Mucosa of descending colon (tissue), 3 donors: Measurements from ENCODE around the gene PDZRN3. TPM values are rescaled to one million over a fixed set of nuclear protein-coding genes. Genes with fewer than 3 reads are reported as not detected.

Experiments used
- ATAC-seq: fragments of 200-7000 bp; cut with Tn5 transposase; one replicate; pipeline ENCODE4 v1.9.1; 2020; ENCODE audit warnings: mild to moderate bottlenecking, moderate library complexity
- DNase-seq, 3 donors: peaks; one replicate each; pipeline ENCODE4 v3.0.0-alpha.2; 2020
- H3K36me3 ChIP-seq: fragments of 200-600 bp; one replicate; pipeline ENCODE4 v1.8.0; 2021; ENCODE audit warnings: low read depth, mild to moderate bottlenecking
- H3K4me1 ChIP-seq: fragments of 200-600 bp; one replicate; pipeline ENCODE4 v1.8.0; 2021; ENCODE audit warnings: low read depth, mild to moderate bottlenecking
- H3K4me3 ChIP-seq: fragments of 200-600 bp; one replicate; pipeline ENCODE4 v1.8.0; 2021; ENCODE audit warnings: mild to moderate bottlenecking
- H3K9me3 ChIP-seq: fragments of 200-600 bp; one replicate; pipeline ENCODE4 v1.8.0; 2021; ENCODE audit warnings: mild to moderate bottlenecking
- CTCF ChIP-seq: fragments of 200-600 bp; IDR thresholded peaks from one replicate; pipeline ENCODE4 v1.8.0; 2022; ENCODE audit warnings: antibody characterized with exemption, mild to moderate bottlenecking
- intact Hi-C, 2 donors: fragments of 100-400 bp; cut with DNase I in 1 of 2; cut with micrococcal nuclease in 1 of 2; formaldehyde crosslinking; loops; one replicate each; pipeline versions ENCODE4 v1.11.0 to v1.11.1; 2022; cut with DNase I, micrococcal nuclease
- total RNA-seq, 3 donors: library from RNA; stranded (reverse); fragmentation: NEBNext Ultra II Directional in 2 of 3; extraction: Animal tissue kit (Norgen Biotek cat#: 25700) in 2 of 3; gene quantifications; one replicate each; pipeline versions ENCODE4 v1.2.1 to v1.2.4, GENCODE V29; 2021 to 2023
- donor health status: DM: no; HTN: no; CAD: no; lungs with moderate emphysema.
- donor health status: DM: no; HTN: no; CAD: no.
- donor health status: DM: no; HTN: yes; CAD: no.

PDZRN3 gene
- total RNA-seq, 3 donors from 2014 or later = 17.9 to 147 (median 18.5) TPM

- ATAC-seq = no peak
- Histone ChIP-seq H3K36me3 (no peaks in the 10 kb centered on the region), H3K9me3 (no peaks in the 10 kb centered on the region), H3K4me1 (no peaks in the 10 kb centered on the region), H3K4me3 (no peak overlapping the region)
- intact Hi-C loops = no loop called here
- no peak for DNase-seq
- no peak for TF ChIP-seq CTCF
Observed at GRCh38 chr3:73332558-73332957, 292.2 kb downstream of the PDZRN3 start.
